Erythroblast (primary cell): ENCODE results near the gene SH2D5.

Experiments used
- GATA1 ChIP-seq: IDR thresholded peaks from 2 replicates; pipeline ENCODE4 v1.6.1; 2011; ENCODE audit warnings: low read depth, mild to moderate bottlenecking, control low read depth, low read length, moderate library complexity
- POLR2A ChIP-seq: IDR thresholded peaks from 2 replicates; pipeline ENCODE4 v1.6.1; 2011; ENCODE audit warnings: mild to moderate bottlenecking, low read length

DNA sequence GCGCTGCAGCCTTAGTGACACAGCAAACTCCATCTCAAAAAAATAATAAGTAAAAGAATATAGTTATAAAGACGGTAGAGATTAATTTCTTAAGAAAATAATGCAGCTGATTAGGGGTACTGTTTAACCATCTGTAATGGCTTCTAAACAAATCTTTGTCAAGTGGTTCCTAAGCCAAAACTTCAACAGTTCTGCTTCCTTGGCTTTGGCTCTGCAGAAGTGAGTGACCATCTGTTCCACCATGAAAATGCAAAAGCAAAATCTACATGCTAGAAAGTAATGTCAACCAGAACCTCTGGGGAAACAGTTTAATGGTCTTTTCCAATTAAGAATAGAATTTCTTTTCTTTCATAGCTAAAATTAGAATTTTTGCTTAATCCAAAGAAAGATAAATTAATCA lies 8.3 kb upstream of the SH2D5 start:
- TF ChIP-seq POLR2A: no peak
- TF ChIP-seq GATA1: no peak
